Fibroblast of the aortic adventitia (primary cell): Measurements from ENCODE around the gene BAD. TPM values are rescaled to one million over a fixed set of nuclear protein-coding genes. Genes with fewer than 3 reads are reported as not detected.
"Not testable (repeated sequence)": the region's sequence is repeated elsewhere in the genome, so short reads cannot be mapped to it uniquely, and the experiment has no call there.

ENCODE experiments used
- DNase-seq: peaks from one replicate; pipeline ENCODE4 v3.0.0-alpha.2; 2010; ENCODE audit warnings: low read depth
- H3K4me3 ChIP-seq: 2 replicates; pipeline ENCODE4 v1.5.1; 2011; ENCODE audit warnings: low read depth, mild to moderate bottlenecking, control low read depth, low read length, moderate library complexity
- CTCF ChIP-seq: IDR thresholded peaks from 2 replicates; pipeline ENCODE4 v1.5.1; 2011; ENCODE audit warnings: mild to moderate bottlenecking, low read length, control low read depth, inconsistent platforms; ENCODE audit not compliant: insufficient read depth
- total RNA-seq: library from RNA; depleted of rRNA; stranded (reverse); fragments of >200 nt; gene quantifications from 2 replicates; pipeline ENCODE4 v1.2.3, GENCODE V29; 2012; ENCODE audit warnings: low replicate concordance

Gene BAD
- total RNA-seq, 1 donor = 69.6 TPM

- TF ChIP-seq CTCF = no peak
Observed at GRCh38 chr11:64324692-64325469, 40.4 kb upstream of the BAD start.

DNA sequence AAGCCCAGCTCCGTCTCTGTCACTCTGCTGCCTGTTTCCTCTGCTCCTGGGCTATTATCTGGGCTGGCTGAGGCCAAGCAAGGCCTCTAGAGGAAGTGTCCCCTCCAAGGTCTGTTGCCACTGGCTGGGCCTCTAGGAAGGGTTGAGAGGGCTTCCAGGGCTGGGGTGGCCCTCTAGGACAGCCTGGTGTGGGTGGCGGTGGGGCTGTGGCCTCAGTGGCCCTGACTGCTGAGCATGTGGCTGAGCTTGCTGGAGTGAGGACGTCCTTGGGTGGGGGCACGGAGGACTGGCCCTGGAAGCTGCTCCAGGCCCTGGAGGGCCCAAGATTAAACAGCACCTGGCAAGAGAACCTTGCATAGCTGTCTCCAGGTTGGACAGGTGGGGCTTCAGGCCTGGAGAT lies 39.5 kb upstream of the BAD start:
- H3K4me3 ChIP-seq, DNase-seq: not testable (repeated sequence)

More at GRCh38 chr11:64324692-64325469, 40.4 kb upstream of the BAD start:
- DNase-seq = no peak
- H3K4me3 ChIP-seq = no peak overlapping the region

DNA sequence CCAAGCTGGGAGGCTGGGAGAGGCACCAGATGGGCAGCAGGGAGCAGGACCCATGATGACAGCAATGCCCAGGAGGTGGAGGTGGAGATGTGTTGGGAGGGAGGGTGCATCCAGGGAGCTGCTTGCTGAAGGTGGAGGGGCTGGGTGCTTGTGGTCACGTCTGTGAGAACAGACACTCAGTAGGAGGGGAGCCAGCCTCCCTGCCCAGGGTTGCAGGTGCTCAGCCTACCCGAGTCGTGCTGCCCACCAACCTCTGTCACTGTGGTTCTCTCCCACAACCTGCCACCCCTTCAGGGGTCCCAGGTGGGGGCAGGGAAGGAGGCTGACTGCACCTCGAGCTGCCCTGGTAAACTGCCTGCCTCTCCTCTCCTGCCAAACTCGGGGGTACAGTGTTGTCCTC lies 38.9 kb upstream of the BAD start:
- TF ChIP-seq CTCF = no peak
- no peak for DNase-seq
- no peak overlapping the region for H3K4me3 ChIP-seq

DNA sequence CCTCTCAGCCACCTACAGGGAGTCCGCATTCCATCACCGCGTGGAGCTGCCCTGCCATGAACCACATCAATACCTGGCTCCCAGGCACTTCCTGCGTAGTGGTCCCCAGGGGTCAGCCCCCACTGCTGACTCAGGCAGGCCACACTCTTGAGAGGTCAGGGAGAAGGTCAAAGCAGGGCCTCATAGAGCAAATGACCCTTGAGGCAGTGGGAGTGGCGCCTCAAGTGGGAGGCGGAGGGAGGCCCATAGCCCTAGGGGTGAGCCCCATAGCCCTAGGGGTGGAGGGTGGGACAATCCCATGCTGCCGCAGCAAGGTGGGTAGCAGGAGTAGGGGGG lies 38.4 kb upstream of the BAD start:
- no peak for TF ChIP-seq CTCF
- no peak for DNase-seq
- H3K4me3 ChIP-seq = no peak overlapping the region

DNA sequence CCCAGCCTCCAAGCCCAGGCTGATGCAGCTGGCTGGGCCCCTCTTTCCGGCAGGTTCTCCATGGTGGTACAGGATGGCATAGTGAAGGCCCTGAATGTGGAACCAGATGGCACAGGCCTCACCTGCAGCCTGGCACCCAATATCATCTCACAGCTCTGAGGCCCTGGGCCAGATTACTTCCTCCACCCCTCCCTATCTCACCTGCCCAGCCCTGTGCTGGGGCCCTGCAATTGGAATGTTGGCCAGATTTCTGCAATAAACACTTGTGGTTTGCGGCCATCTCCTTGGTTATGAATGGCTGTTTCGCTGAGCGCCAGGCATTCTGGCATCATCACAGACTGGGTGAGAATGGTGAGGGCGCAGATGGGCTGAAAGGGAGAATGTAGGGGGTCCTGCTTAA lies 37.1 kb upstream of the BAD start:
- no peak for TF ChIP-seq CTCF
- H3K4me3 ChIP-seq = no peak overlapping the region
- DNase-seq = no peak

- no peak for DNase-seq
- no peak overlapping the region for H3K4me3 ChIP-seq
- TF ChIP-seq CTCF = no peak
Observed at GRCh38 chr11:64321026-64321425, 36.6 kb upstream of the BAD start.

- no peak overlapping the region for H3K4me3 ChIP-seq
- TF ChIP-seq CTCF = no peak
- no peak for DNase-seq
Observed at GRCh38 chr11:64320556-64320955, 36.1 kb upstream of the BAD start.
